ENCODE measurements around the gene ADAM8.

DNA sequence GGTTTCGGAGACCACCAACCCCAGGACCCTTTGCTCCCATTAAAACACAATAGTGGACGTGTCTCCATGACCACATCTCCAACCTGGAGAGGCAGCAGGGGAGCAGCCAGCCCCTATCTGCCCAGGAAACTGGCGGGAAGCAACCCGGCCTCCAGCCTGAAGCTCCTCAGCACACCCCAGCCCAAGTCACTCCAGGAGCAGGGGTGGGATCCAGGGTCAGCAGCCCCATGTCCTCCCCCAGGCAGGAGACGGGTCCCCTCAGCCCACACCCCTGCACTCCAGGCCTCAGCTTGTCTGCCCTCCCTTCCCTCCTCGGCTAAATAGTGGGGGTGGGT is 601 bp downstream of the ADAM8 start:
- no peak for TF ChIP-seq EP300 (IDR thresholded peaks at IDR 0.05; ENCODE audit: low read depth)
- TF ChIP-seq, protein P1, sequence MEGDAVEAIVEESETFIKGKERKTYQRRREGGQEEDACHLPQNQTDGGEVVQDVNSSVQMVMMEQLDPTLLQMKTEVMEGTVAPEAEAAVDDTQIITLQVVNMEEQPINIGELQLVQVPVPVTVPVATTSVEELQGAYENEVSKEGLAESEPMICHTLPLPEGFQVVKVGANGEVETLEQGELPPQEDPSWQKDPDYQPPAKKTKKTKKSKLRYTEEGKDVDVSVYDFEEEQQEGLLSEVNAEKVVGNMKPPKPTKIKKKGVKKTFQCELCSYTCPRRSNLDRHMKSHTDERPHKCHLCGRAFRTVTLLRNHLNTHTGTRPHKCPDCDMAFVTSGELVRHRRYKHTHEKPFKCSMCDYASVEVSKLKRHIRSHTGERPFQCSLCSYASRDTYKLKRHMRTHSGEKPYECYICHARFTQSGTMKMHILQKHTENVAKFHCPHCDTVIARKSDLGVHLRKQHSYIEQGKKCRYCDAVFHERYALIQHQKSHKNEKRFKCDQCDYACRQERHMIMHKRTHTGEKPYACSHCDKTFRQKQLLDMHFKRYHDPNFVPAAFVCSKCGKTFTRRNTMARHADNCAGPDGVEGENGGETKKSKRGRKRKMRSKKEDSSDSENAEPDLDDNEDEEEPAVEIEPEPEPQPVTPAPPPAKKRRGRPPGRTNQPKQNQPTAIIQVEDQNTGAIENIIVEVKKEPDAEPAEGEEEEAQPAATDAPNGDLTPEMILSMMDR (IDR thresholded peaks at IDR 0.05), result no peak
- TF ChIP-seq POLR2A (IDR thresholded peaks at IDR 0.05), result no peak
